Naive thymus-derived CD4-positive, alpha-beta T cell (primary cell): ENCODE measurements around the gene MARK4. TPM values are rescaled to one million over a fixed set of nuclear protein-coding genes. Genes with fewer than 3 reads are reported as not detected.
"Not testable (repeated sequence)": the region's sequence is repeated elsewhere in the genome, so short reads cannot be mapped to it uniquely, and the experiment has no call there.

Source experiments
- ATAC-seq: fragments of 150-1000 bp; cut with Tn5 transposase; 2 replicates; pipeline ENCODE4 v1.10.0; 2021; ENCODE audit warnings: mild to moderate bottlenecking, moderate library complexity
- CTCF ChIA-PET: fragments of 350-600 bp; sonication (Branson Sonifier 250); formaldehyde crosslinking; loops from one replicate; lab custom pipeline; 2021; ENCODE audit warnings: antibody characterized with exemption; lab: Charles Lee
- POLR2A ChIA-PET: fragments of 350-600 bp; sonication (Branson Sonifier 250); formaldehyde crosslinking; loops from one replicate; lab custom pipeline; 2021; ENCODE audit warnings: antibody characterized with exemption, inconsistent platforms; lab: Charles Lee
- DNase-seq, 9 donors: peaks; one replicate each; pipeline versions ENCODE4 v3.0.0 to v3.0.0-alpha.2; 2020 to 2022; ENCODE audit warnings: mixed read lengths in 1 of 9
- H3K27ac ChIP-seq: one replicate; pipeline ENCODE4 v1.7.0; 2013; ENCODE audit warnings: mild to moderate bottlenecking, low read depth, low read length, moderate library complexity
- H3K27me3 ChIP-seq, 2 donors: one replicate each; pipeline ENCODE4 v1.7.0; 2013; ENCODE audit warnings: low read length in 2 of 2, mild to moderate bottlenecking in 2 of 2, moderate library complexity in 2 of 2; ENCODE audit not compliant: control insufficient read depth in 2 of 2, insufficient read depth in 2 of 2
- H3K36me3 ChIP-seq, 3 experiments: 1 replicate in 2 of 3; 2 replicates in 1 of 3; pipeline ENCODE4 v1.7.0; 2013; ENCODE audit warnings: low read length in 3 of 3, mild to moderate bottlenecking in 3 of 3, moderate library complexity in 1 of 3; ENCODE audit not compliant: insufficient read depth in 3 of 3, control insufficient read depth in 2 of 3
- H3K4me1 ChIP-seq, 2 donors: one replicate each; pipeline ENCODE4 v1.7.0; 2013; ENCODE audit warnings: low read length in 2 of 2, mild to moderate bottlenecking in 2 of 2, moderate library complexity in 1 of 2; ENCODE audit not compliant: control insufficient read depth in 2 of 2, insufficient read depth in 2 of 2
- H3K4me3 ChIP-seq: 2 replicates; pipeline ENCODE4 v1.7.0; 2013; ENCODE audit warnings: mild to moderate bottlenecking, low read length
- H3K9me3 ChIP-seq, 3 experiments: 1 replicate in 2 of 3; 2 replicates in 1 of 3; pipeline ENCODE4 v1.7.0; 2013; ENCODE audit warnings: low read length in 3 of 3; ENCODE audit not compliant: control insufficient read depth in 2 of 3
- H3K27ac Mint-ChIP-seq, 9 donors: one replicate each; pipeline ENCODE4 v1.8.0; 2020 to 2022; ENCODE audit warnings: mixed read lengths in 9 of 9, mild to moderate bottlenecking in 8 of 9, moderate library complexity in 5 of 9, inconsistent platforms in 2 of 9
- H3K27me3 Mint-ChIP-seq, 5 donors: one replicate each; pipeline ENCODE4 v1.8.0; 2021 to 2022; ENCODE audit warnings: mixed read lengths in 5 of 5, mild to moderate bottlenecking in 1 of 5
- H3K36me3 Mint-ChIP-seq, 5 donors: one replicate each; pipeline ENCODE4 v1.8.0; 2020 to 2022; ENCODE audit warnings: mixed read lengths in 5 of 5, mild to moderate bottlenecking in 3 of 5, inconsistent platforms in 1 of 5
- H3K4me1 Mint-ChIP-seq, 7 donors: one replicate each; pipeline ENCODE4 v1.8.0; 2020 to 2022; ENCODE audit warnings: mixed read lengths in 7 of 7, mild to moderate bottlenecking in 3 of 7, inconsistent platforms in 1 of 7
- H3K4me3 Mint-ChIP-seq, 10 donors: one replicate each; pipeline ENCODE4 v1.8.0; 2020 to 2022; ENCODE audit warnings: mild to moderate bottlenecking in 10 of 10, mixed read lengths in 10 of 10, moderate library complexity in 6 of 10, inconsistent platforms in 2 of 10
- H3K9me3 Mint-ChIP-seq, 11 donors: one replicate each; pipeline ENCODE4 v1.8.0; 2020 to 2022; ENCODE audit warnings: mixed read lengths in 11 of 11, mild to moderate bottlenecking in 4 of 11, inconsistent platforms in 1 of 11, moderate library complexity in 1 of 11
- intact Hi-C, 2 donors: fragments of 100-400 bp; cut with micrococcal nuclease; formaldehyde crosslinking; loops; one replicate each; pipeline ENCODE4 v1.15.1; 2023
- polyA plus RNA-seq, 2 donors: library from polyadenylated mRNA; unstranded; fragments of 300-500 nt; fragmentation: Illumina TruSeq; gene quantifications; one replicate each; pipeline ENCODE4 v1.2.3, GENCODE V29; 2021
- total RNA-seq, 6 experiments: library from RNA in 5 of 6; stranded (reverse) in 5 of 6; gene quantifications; 1 replicate in 5 of 6; 2 replicates in 1 of 6; pipeline ENCODE4 v1.2.3 and lab custom pipeline; 2021 to 2026

The MARK4 gene
- total and polyA plus RNA-seq, 7 experiments from 2014 or later: 0.70 to 39.2 (median 22.8) TPM

GRCh38 chr19:45305007-45305406 is 53.9 kb downstream of the MARK4 start:
- H3K36me3 Mint-ChIP-seq: peaks cover 0 to 24% (median 2%) of the 10 kb centered on the region in 5 donors
- CTCF ChIA-PET: no interaction called here
- DNase-seq: no peak
- H3K4me1 ChIP-seq: no peaks in the 10 kb centered on the region
- H3K4me3 ChIP-seq: no peak overlapping the region
- peak overlapping the region in 1 of 9 donors; percentile 9 for H3K27ac Mint-ChIP-seq
- no peaks in the 10 kb centered on the region for H3K9me3 ChIP-seq
- H3K27ac ChIP-seq: no peak overlapping the region
- peaks cover 0 to 9% (median 0%) of the 10 kb centered on the region in 3 experiments for H3K36me3 ChIP-seq
- H3K27me3 Mint-ChIP-seq: no peaks in the 10 kb centered on the region
- intact Hi-C loops: no loop called here
- ATAC-seq: no peak
- POLR2A ChIA-PET: no interaction called here
- no peak overlapping the region for H3K4me3 Mint-ChIP-seq
- H3K4me1 Mint-ChIP-seq: peaks cover 0 to 4% (median 0%) of the 10 kb centered on the region in 7 donors
- no peaks in the 10 kb centered on the region for H3K27me3 ChIP-seq
- H3K9me3 Mint-ChIP-seq: peaks cover 0 to 1% (median 0%) of the 10 kb centered on the region in 11 donors

- no peaks in the 10 kb centered on the region for H3K27me3 ChIP-seq
- H3K27me3 Mint-ChIP-seq: no peaks in the 10 kb centered on the region
- POLR2A ChIA-PET: no interaction called here
- H3K27ac ChIP-seq: no peak overlapping the region
- DNase-seq: no peak
- peaks cover 0 to 7% (median 0%) of the 10 kb centered on the region in 3 experiments for H3K36me3 ChIP-seq
- H3K4me3 Mint-ChIP-seq: no peak overlapping the region
- CTCF ChIA-PET: no interaction called here
- no peak overlapping the region for H3K4me3 ChIP-seq
- no peak for ATAC-seq
- no peaks in the 10 kb centered on the region for H3K9me3 ChIP-seq
- peak overlapping the region in 1 of 9 donors; percentile 4 for H3K27ac Mint-ChIP-seq
- peaks cover 0 to 4% (median 0%) of the 10 kb centered on the region in 7 donors for H3K4me1 Mint-ChIP-seq
- H3K4me1 ChIP-seq: no peaks in the 10 kb centered on the region
- intact Hi-C loops: no loop called here
- H3K36me3 Mint-ChIP-seq: peaks cover 0 to 20% (median 0%) of the 10 kb centered on the region in 5 donors
- peaks cover 0 to 1% (median 0%) of the 10 kb centered on the region in 11 donors for H3K9me3 Mint-ChIP-seq
These were observed 54.4 kb downstream of the MARK4 start for GRCh38 chr19:45305421-45305820.

- Histone ChIP-seq H3K27me3 (no peaks in the 10 kb centered on the region), H3K4me1 (no peaks in the 10 kb centered on the region), H3K9me3 (no peaks in the 10 kb centered on the region), H3K4me3 (no peak overlapping the region), H3K36me3 (peaks cover 0 to under 1% (median 0%) of the 10 kb centered on the region in 3 experiments), H3K27ac (no peak overlapping the region)
- ChIA-PET CTCF (no interaction called here), POLR2A (no interaction called here)
- intact Hi-C loops: no loop called here
- no peak for ATAC-seq
- Mint-ChIP-seq H3K4me3 (no peak overlapping the region), H3K27me3 (peaks cover 0 to under 1% (median 0%) of the 10 kb centered on the region in 5 donors), H3K4me1 (peaks cover 0 to 4% (median 0%) of the 10 kb centered on the region in 7 donors), H3K27ac (peak overlapping the region in 1 of 9 donors; percentile 4), H3K9me3 (peaks cover 0 to 1% (median 0%) of the 10 kb centered on the region in 11 donors), H3K36me3 (peaks cover 0 to 14% (median 0%) of the 10 kb centered on the region in 5 donors)
- no peak for DNase-seq
These were observed 55.0 kb downstream of the MARK4 start for GRCh38 chr19:45306040-45306439.

GRCh38 chr19:45306518-45307027 is 55.5 kb downstream of the MARK4 start:
- Mint-ChIP-seq H3K36me3 (peaks cover 0 to 14% (median 0%) of the 10 kb centered on the region in 5 donors), H3K4me1 (peaks cover 0 to 4% (median 0%) of the 10 kb centered on the region in 7 donors), H3K27ac (no peak overlapping the region), H3K27me3 (peaks cover 0 to 6% (median 3%) of the 10 kb centered on the region in 5 donors), H3K4me3 (no peak overlapping the region), H3K9me3 (peaks cover 0 to 1% (median 0%) of the 10 kb centered on the region in 11 donors)
- no peaks in the 10 kb centered on the region for H3K27me3 ChIP-seq
- CTCF ChIA-PET: no interaction called here
- H3K4me3 ChIP-seq: no peak overlapping the region
- no peaks in the 10 kb centered on the region for H3K4me1 ChIP-seq
- ATAC-seq (no peak), DNase-seq (no peak)
- H3K27ac ChIP-seq: no peak overlapping the region
- no peaks in the 10 kb centered on the region for H3K9me3 ChIP-seq
- no peaks in the 10 kb centered on the region for H3K36me3 ChIP-seq
- POLR2A ChIA-PET: no interaction called here
- intact Hi-C loops: no loop called here

GRCh38 chr19:45307361-45307760 is 56.3 kb downstream of the MARK4 start:
- H3K27me3 ChIP-seq: no peaks in the 10 kb centered on the region
- H3K27ac Mint-ChIP-seq: no peak overlapping the region
- H3K9me3 Mint-ChIP-seq: peaks cover 0 to 1% (median 0%) of the 10 kb centered on the region in 11 donors
- H3K9me3 ChIP-seq: no peaks in the 10 kb centered on the region
- H3K4me3 Mint-ChIP-seq: no peak overlapping the region
- POLR2A ChIA-PET: no interaction called here
- no peaks in the 10 kb centered on the region for H3K4me1 ChIP-seq
- H3K4me3 ChIP-seq: no peak overlapping the region
- H3K36me3 ChIP-seq: no peaks in the 10 kb centered on the region
- peaks cover 0 to 10% (median 0%) of the 10 kb centered on the region in 5 donors for H3K36me3 Mint-ChIP-seq
- no peak for DNase-seq
- H3K4me1 Mint-ChIP-seq: peaks cover 0 to 4% (median 0%) of the 10 kb centered on the region in 7 donors
- ATAC-seq: no peak
- peaks cover 0 to 11% (median 3%) of the 10 kb centered on the region in 5 donors for H3K27me3 Mint-ChIP-seq
- no peak overlapping the region for H3K27ac ChIP-seq
- CTCF ChIA-PET: no interaction called here
- intact Hi-C loops: no loop called here

GRCh38 chr19:45309322-45309721 is 58.3 kb downstream of the MARK4 start:
- POLR2A ChIA-PET, ATAC-seq, H3K4me1 Mint-ChIP-seq, intact Hi-C loops, CTCF ChIA-PET, H3K27me3 ChIP-seq, H3K27ac ChIP-seq, H3K36me3 ChIP-seq, H3K36me3 Mint-ChIP-seq, H3K9me3 Mint-ChIP-seq, H3K4me1 ChIP-seq, DNase-seq, H3K4me3 ChIP-seq, H3K4me3 Mint-ChIP-seq, H3K9me3 ChIP-seq: not testable (repeated sequence)
- H3K27me3 Mint-ChIP-seq: peaks cover 0 to 20% (median 8%) of the 10 kb centered on the region in 5 donors
- peak overlapping the region in 1 of 9 donors; percentile 49 for H3K27ac Mint-ChIP-seq

GRCh38 chr19:45311621-45312020 is 60.5 kb downstream of the MARK4 start:
- no peaks in the 10 kb centered on the region for H3K9me3 Mint-ChIP-seq
- Histone ChIP-seq H3K9me3 (no peaks in the 10 kb centered on the region), H3K27me3 (no peaks in the 10 kb centered on the region), H3K4me3 (no peak overlapping the region), H3K4me1 (no peaks in the 10 kb centered on the region), H3K36me3 (no peaks in the 10 kb centered on the region), H3K27ac (no peak overlapping the region)
- intact Hi-C loops: no loop called here
- no peak for DNase-seq
- no peak overlapping the region for H3K27ac Mint-ChIP-seq
- ChIA-PET POLR2A (no interaction called here), CTCF (no interaction called here)
- ATAC-seq: peak; percentile 61
- peaks cover 4 to 38% (median 21%) of the 10 kb centered on the region in 5 donors for H3K27me3 Mint-ChIP-seq
- H3K4me3 Mint-ChIP-seq: no peak overlapping the region
- H3K4me1 Mint-ChIP-seq: no peaks in the 10 kb centered on the region
- H3K36me3 Mint-ChIP-seq: no peaks in the 10 kb centered on the region
